ENCODE results near the gene ABCE1.

DNA sequence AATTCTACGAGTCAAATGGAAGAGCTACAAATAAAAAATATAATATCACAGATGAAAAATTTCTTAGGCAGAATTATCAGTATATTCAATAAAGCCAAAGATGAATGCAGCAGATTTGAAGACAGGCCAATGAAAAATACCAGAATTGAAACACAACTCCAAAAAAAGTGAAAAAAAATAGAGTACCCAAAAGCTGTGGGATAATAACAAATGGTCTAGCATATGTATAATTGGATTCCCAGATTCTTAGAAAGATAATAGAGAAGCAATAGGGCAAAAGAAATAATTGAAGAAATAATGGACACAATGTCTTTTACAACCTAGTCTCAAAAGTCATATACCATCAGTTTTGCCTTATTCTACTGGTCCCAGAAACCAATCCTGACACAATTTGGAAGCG lies 4.5 kb upstream of the ABCE1 start:
- TF ChIP-seq, protein P1, sequence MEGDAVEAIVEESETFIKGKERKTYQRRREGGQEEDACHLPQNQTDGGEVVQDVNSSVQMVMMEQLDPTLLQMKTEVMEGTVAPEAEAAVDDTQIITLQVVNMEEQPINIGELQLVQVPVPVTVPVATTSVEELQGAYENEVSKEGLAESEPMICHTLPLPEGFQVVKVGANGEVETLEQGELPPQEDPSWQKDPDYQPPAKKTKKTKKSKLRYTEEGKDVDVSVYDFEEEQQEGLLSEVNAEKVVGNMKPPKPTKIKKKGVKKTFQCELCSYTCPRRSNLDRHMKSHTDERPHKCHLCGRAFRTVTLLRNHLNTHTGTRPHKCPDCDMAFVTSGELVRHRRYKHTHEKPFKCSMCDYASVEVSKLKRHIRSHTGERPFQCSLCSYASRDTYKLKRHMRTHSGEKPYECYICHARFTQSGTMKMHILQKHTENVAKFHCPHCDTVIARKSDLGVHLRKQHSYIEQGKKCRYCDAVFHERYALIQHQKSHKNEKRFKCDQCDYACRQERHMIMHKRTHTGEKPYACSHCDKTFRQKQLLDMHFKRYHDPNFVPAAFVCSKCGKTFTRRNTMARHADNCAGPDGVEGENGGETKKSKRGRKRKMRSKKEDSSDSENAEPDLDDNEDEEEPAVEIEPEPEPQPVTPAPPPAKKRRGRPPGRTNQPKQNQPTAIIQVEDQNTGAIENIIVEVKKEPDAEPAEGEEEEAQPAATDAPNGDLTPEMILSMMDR (IDR thresholded peaks at IDR 0.05 in 4 of 5, conservative IDR thresholded peaks at IDR 0.05 in 1 of 5), result no peak
- TF ChIP-seq POLR2A (IDR thresholded peaks at IDR 0.05), result no peak

All from gastrocnemius medialis (tissue), 4 donors.